ENCODE measurements around the gene PTAFR. TPM values are rescaled to one million over a fixed set of nuclear protein-coding genes. Genes with fewer than 3 reads are reported as not detected.

Gene PTAFR
- total RNA-seq, 1 experiment from 2014 or later = 0.09 TPM

GRCh38 chr1:28208818-28209441, 32.4 kb upstream of the PTAFR start:
- Histone ChIP-seq H3K27me3 (replicated peaks; ENCODE audit: insufficient read depth, low read depth, low read length, poor library complexity) (no peaks in the 10 kb centered on the region), H3K4me1 (ENCODE audit: insufficient read depth, low read length, poor library complexity, severe bottlenecking) (no peaks in the 10 kb centered on the region), H3K4me3 (ENCODE audit: low read depth, low read length, poor library complexity, severe bottlenecking) (no peak overlapping the region), H3K36me3 (ENCODE audit: insufficient read depth, low read length, poor library complexity, severe bottlenecking) (peaks cover 56% of the 10 kb centered on the region), H3K9me3 (ENCODE audit: low read depth, low read length, poor library complexity, severe bottlenecking) (no peaks in the 10 kb centered on the region), H3K27ac (ENCODE audit: low read depth, low read length, poor library complexity, severe bottlenecking) (peak overlapping the region; percentile 7)
- intact Hi-C loops (cut with micrococcal nuclease; ENCODE audit: unreplicated experiment) = no loop called here
- POLR2A ChIA-PET (ENCODE audit: low non-redundant PET) = no interaction called here
- BruUV-seq (replicated peaks) = no TSS peak
- CTCF ChIA-PET = interaction anchor here (1.0 to 1.5 kb wide), 3 partner anchors 118 to 351 kb away, joined by 3 to 14 read pairs (median 7); partner anchors contain the start of gene MED18
- TF ChIP-seq CTCF (conservative IDR thresholded peaks at IDR 0.05; ENCODE audit: low read depth, low read length) (peak; percentile 63), EZH2 (IDR thresholded peaks at IDR 0.05; ENCODE audit: borderline replicate concordance, low read depth, low read length, poor library complexity, severe bottlenecking) (no peak)
- DNase-seq (ENCODE audit: low spot score) = peak; percentile 60

- BruUV-seq (replicated peaks) = no TSS peak
- TF ChIP-seq CTCF (conservative IDR thresholded peaks at IDR 0.05; ENCODE audit: low read depth, low read length) (no peak), EZH2 (IDR thresholded peaks at IDR 0.05; ENCODE audit: borderline replicate concordance, low read depth, low read length, poor library complexity, severe bottlenecking) (no peak)
- no peaks in the 10 kb centered on the region for H3K27me3 ChIP-seq (replicated peaks; ENCODE audit: insufficient read depth, low read depth, low read length, poor library complexity)
- H3K4me1 ChIP-seq (ENCODE audit: insufficient read depth, low read length, poor library complexity, severe bottlenecking) = no peaks in the 10 kb centered on the region
- intact Hi-C loops (cut with micrococcal nuclease; ENCODE audit: unreplicated experiment) = no loop called here
- peaks cover 68% of the 10 kb centered on the region for H3K36me3 ChIP-seq (ENCODE audit: insufficient read depth, low read length, poor library complexity, severe bottlenecking)
- H3K9me3 ChIP-seq (ENCODE audit: low read depth, low read length, poor library complexity, severe bottlenecking) = no peaks in the 10 kb centered on the region
- POLR2A ChIA-PET (ENCODE audit: low non-redundant PET) = no interaction called here
- no peak for DNase-seq (ENCODE audit: low spot score)
- CTCF ChIA-PET = no interaction called here
- no peak overlapping the region for H3K27ac ChIP-seq (ENCODE audit: low read depth, low read length, poor library complexity, severe bottlenecking)
- no peak overlapping the region for H3K4me3 ChIP-seq (ENCODE audit: low read depth, low read length, poor library complexity, severe bottlenecking)
These were observed 28.8 kb upstream of the PTAFR start for GRCh38 chr1:28205243-28205642.

GRCh38 chr1:28200234-28200873, 23.9 kb upstream of the PTAFR start:
- no TSS peak for BruUV-seq (replicated peaks)
- Histone ChIP-seq H3K4me1 (ENCODE audit: insufficient read depth, low read length, poor library complexity, severe bottlenecking) (no peaks in the 10 kb centered on the region), H3K4me3 (ENCODE audit: low read depth, low read length, poor library complexity, severe bottlenecking) (no peak overlapping the region), H3K27me3 (replicated peaks; ENCODE audit: insufficient read depth, low read depth, low read length, poor library complexity) (no peaks in the 10 kb centered on the region), H3K9me3 (ENCODE audit: low read depth, low read length, poor library complexity, severe bottlenecking) (no peaks in the 10 kb centered on the region), H3K27ac (ENCODE audit: low read depth, low read length, poor library complexity, severe bottlenecking) (no peak overlapping the region), H3K36me3 (ENCODE audit: insufficient read depth, low read length, poor library complexity, severe bottlenecking) (peaks cover 48% of the 10 kb centered on the region)
- no peak for DNase-seq (ENCODE audit: low spot score)
- ChIA-PET CTCF (no interaction called here), POLR2A (ENCODE audit: low non-redundant PET) (no interaction called here)
- intact Hi-C loops (cut with micrococcal nuclease; ENCODE audit: unreplicated experiment) = no loop called here
- TF ChIP-seq EZH2 (IDR thresholded peaks at IDR 0.05; ENCODE audit: borderline replicate concordance, low read depth, low read length, poor library complexity, severe bottlenecking) (no peak), CTCF (conservative IDR thresholded peaks at IDR 0.05; ENCODE audit: low read depth, low read length) (no peak)
